Transverse colon (tissue), 4 donors: Measurements from ENCODE around the gene RIN2.

Experiments
- CTCF ChIP-seq, 5 experiments: fragments of 200-600 bp in 3 of 5; fragments of 450-650 bp in 2 of 5; sonication (generic) in 3 of 5; IDR thresholded peaks; 1 replicate in 2 of 5; 2 replicates in 3 of 5; pipeline ENCODE4 v1.5.1; 2016 to 2017; ENCODE audit warnings: antibody characterized with exemption in 5 of 5, inconsistent platforms in 3 of 5, mild to moderate bottlenecking in 2 of 5, moderate library complexity in 1 of 5
- EP300 ChIP-seq: sonication (generic); formaldehyde crosslinking; IDR thresholded peaks from one replicate; pipeline ENCODE4 v1.6.1; 2017; ENCODE audit warnings: antibody characterized with exemption, low read depth
- POLR2A ChIP-seq: fragments of 450-650 bp; IDR thresholded peaks from one replicate; pipeline ENCODE4 v1.6.1; 2016; ENCODE audit warnings: antibody characterized with exemption, mild to moderate bottlenecking, moderate library complexity
- POLR2AphosphoS5 ChIP-seq, 3 donors: sonication (generic); formaldehyde crosslinking; IDR thresholded peaks; one replicate each; pipeline ENCODE4 v1.6.1; 2016; ENCODE audit warnings: antibody characterized with exemption in 3 of 3

- TF ChIP-seq CTCF (IDR thresholded peaks at IDR 0.05), result no peak
- TF ChIP-seq POLR2AphosphoS5 (IDR thresholded peaks at IDR 0.05), result no peak
- TF ChIP-seq EP300, result no peak
- no peak for TF ChIP-seq POLR2A
Observed at GRCh38 chr20:19745584-19745983, 12.5 kb upstream of the RIN2 start.
